Loucy (cell line): Measurements from ENCODE around the gene ZNF385B.

Experiments used
- H2AFZ ChIP-seq: fragments of 200-600 bp; sonication (generic); 2 replicates; pipeline ENCODE4 v1.6.0; 2016; ENCODE audit warnings: antibody characterized with exemption, mild to moderate bottlenecking, low read length, moderate library complexity
- H3F3A ChIP-seq: fragments of 200-600 bp; 2 replicates; pipeline ENCODE4 v1.6.0; 2016; ENCODE audit warnings: antibody characterized with exemption, low read depth, mild to moderate bottlenecking
- H3K27me3 ChIP-seq: fragments of 200-600 bp; sonication (generic); 2 replicates; pipeline ENCODE4 v1.6.1; 2014; ENCODE audit warnings: low read length, mild to moderate bottlenecking; ENCODE audit not compliant: insufficient read depth, poor library complexity, severe bottlenecking
- H3K36me3 ChIP-seq: fragments of 200-600 bp; sonication (generic); 2 replicates; pipeline ENCODE4 v1.6.1; 2016; ENCODE audit warnings: low read length; ENCODE audit not compliant: insufficient read depth
- H3K4me1 ChIP-seq: fragments of 200-600 bp; sonication (generic); 2 replicates; pipeline ENCODE4 v1.5.1; 2014; ENCODE audit warnings: low read length, mild to moderate bottlenecking; ENCODE audit not compliant: insufficient read depth, poor library complexity, severe bottlenecking
- H3K4me2 ChIP-seq: fragments of 200-600 bp; sonication (generic); 2 replicates; pipeline ENCODE4 v1.6.0; 2014; ENCODE audit warnings: antibody characterized with exemption, low read length, low read depth, mild to moderate bottlenecking; ENCODE audit not compliant: poor library complexity, severe bottlenecking
- H3K4me3 ChIP-seq: fragments of 200-600 bp; sonication (generic); 2 replicates; pipeline ENCODE4 v1.5.1; 2014; ENCODE audit warnings: low read length, mild to moderate bottlenecking, mixed read lengths; ENCODE audit not compliant: poor library complexity, severe bottlenecking
- H3K79me2 ChIP-seq: fragments of 200-600 bp; sonication (generic); 2 replicates; pipeline ENCODE4 v1.6.1; 2014; ENCODE audit warnings: low read length; ENCODE audit not compliant: insufficient read depth
- H3K9ac ChIP-seq: fragments of 200-600 bp; sonication (generic); 2 replicates; pipeline ENCODE4 v1.6.0; 2014; ENCODE audit warnings: mild to moderate bottlenecking, low read depth, low read length, moderate library complexity; ENCODE audit not compliant: poor library complexity, severe bottlenecking
- H3K9me2 ChIP-seq: fragments of 200-600 bp; sonication (generic); replicated peaks from 2 replicates; pipeline ENCODE4 v1.6.1; 2016; ENCODE audit warnings: low read depth, low read length, mixed read lengths
- H3K9me3 ChIP-seq: fragments of 200-600 bp; sonication (generic); 2 replicates; pipeline ENCODE4 v1.6.1; 2014; ENCODE audit warnings: mild to moderate bottlenecking, antibody characterized with exemption, low read length, low read depth; ENCODE audit not compliant: insufficient read depth
- H4K20me1 ChIP-seq: fragments of 200-600 bp; sonication (generic); 2 replicates; pipeline ENCODE4 v1.6.0; 2014; ENCODE audit warnings: antibody characterized with exemption, low read length, mild to moderate bottlenecking; ENCODE audit not compliant: insufficient read depth, poor library complexity, severe bottlenecking
- CTCF ChIP-seq: fragments of 200-600 bp; sonication (generic); conservative IDR thresholded peaks from 2 replicates; pipeline ENCODE4 v1.5.1; 2014; ENCODE audit warnings: mild to moderate bottlenecking, antibody characterized with exemption, low read length
- EZH2phosphoT487 ChIP-seq: fragments of 200-600 bp; IDR thresholded peaks from 2 replicates; pipeline ENCODE4 v1.6.1; 2018; ENCODE audit warnings: antibody characterized with exemption, mild to moderate bottlenecking, moderate library complexity, borderline replicate concordance

ZNF385B gene

GRCh38 chr2:179626261-179626660 is 235.2 kb downstream of the ZNF385B start:
- no peaks in the 10 kb centered on the region for H3K36me3 ChIP-seq
- H3K9ac ChIP-seq, result no peak overlapping the region
- H4K20me1 ChIP-seq, result no peaks in the 10 kb centered on the region
- no peak overlapping the region for H3K4me3 ChIP-seq
- no peaks in the 10 kb centered on the region for H3K9me3 ChIP-seq
- H3K4me2 ChIP-seq, result no peak overlapping the region
- TF ChIP-seq CTCF (no peak), EZH2phosphoT487 (no peak)
- no peaks in the 10 kb centered on the region for H3K9me2 ChIP-seq
- H3K79me2 ChIP-seq, result no peaks in the 10 kb centered on the region
- H2AFZ ChIP-seq, result no peak overlapping the region
- H3K27me3 ChIP-seq, result no peaks in the 10 kb centered on the region
- H3K4me1 ChIP-seq, result no peaks in the 10 kb centered on the region
- no peaks in the 10 kb centered on the region for H3F3A ChIP-seq

GRCh38 chr2:179622635-179623300 is 238.6 kb downstream of the ZNF385B start:
- Histone ChIP-seq H3K4me1 (no peaks in the 10 kb centered on the region), H3K9me3 (no peaks in the 10 kb centered on the region), H3K27me3 (no peaks in the 10 kb centered on the region), H3K4me2 (no peak overlapping the region), H3K4me3 (no peak overlapping the region), H3K79me2 (no peaks in the 10 kb centered on the region), H3K9me2 (no peaks in the 10 kb centered on the region), H3K36me3 (no peaks in the 10 kb centered on the region), H2AFZ (no peak overlapping the region), H3K9ac (no peak overlapping the region), H4K20me1 (no peaks in the 10 kb centered on the region), H3F3A (no peaks in the 10 kb centered on the region)
- TF ChIP-seq EZH2phosphoT487 (no peak), CTCF (no peak)

GRCh38 chr2:179622112-179622511 is 239.3 kb downstream of the ZNF385B start:
- Histone ChIP-seq H3K4me2 (no peak overlapping the region), H3K9ac (no peak overlapping the region), H3K9me3 (no peaks in the 10 kb centered on the region), H3K4me1 (no peaks in the 10 kb centered on the region), H3K9me2 (no peaks in the 10 kb centered on the region), H3K36me3 (no peaks in the 10 kb centered on the region), H2AFZ (no peak overlapping the region), H3K4me3 (no peak overlapping the region), H3K79me2 (no peaks in the 10 kb centered on the region), H3F3A (no peaks in the 10 kb centered on the region), H3K27me3 (no peaks in the 10 kb centered on the region), H4K20me1 (no peaks in the 10 kb centered on the region)
- TF ChIP-seq CTCF, result no peak
- TF ChIP-seq EZH2phosphoT487, result no peak
